Measurements from ENCODE around the gene ADAMTS16. TPM values are rescaled to one million over a fixed set of nuclear protein-coding genes. Genes with fewer than 3 reads are reported as not detected.

The ADAMTS16 gene
- total RNA-seq, 2 experiments from 2014 or later, result not detected

GRCh38 chr5:5202321-5202720 is 62.2 kb downstream of the ADAMTS16 start:
- no peaks in the 10 kb centered on the region for H3K36me3 Mint-ChIP-seq (ENCODE audit: low read depth)
- POLR2A ChIA-PET, result no interaction called here
- H3K9me3 ChIP-seq (ENCODE audit: control insufficient read depth in 1 of 2, insufficient read depth in 1 of 2, low read length in 2 of 2), result no peaks in the 10 kb centered on the region

GRCh38 chr5:5203451-5203850 is 63.3 kb downstream of the ADAMTS16 start:
- Histone ChIP-seq H3K27me3 (ENCODE audit: control insufficient read depth in 1 of 2, insufficient read depth in 2 of 2, low read length in 2 of 2) (no peaks in the 10 kb centered on the region), H3K36me3 (ENCODE audit: insufficient read depth, low read length) (no peaks in the 10 kb centered on the region), H3K4me3 (ENCODE audit: low read length) (no peak overlapping the region), H3K4me1 (ENCODE audit: insufficient read depth, low read length) (no peaks in the 10 kb centered on the region), H3K27ac (ENCODE audit: low read depth in 1 of 2, low read length in 2 of 2) (no peak overlapping the region), H3K9me3 (ENCODE audit: control insufficient read depth in 1 of 2, insufficient read depth in 1 of 2, low read length in 2 of 2) (no peaks in the 10 kb centered on the region)
- Mint-ChIP-seq H3K27ac (no peak overlapping the region), H3K9me3 (peaks cover 10% of the 10 kb centered on the region), H3K4me1 (ENCODE audit: low read depth) (no peaks in the 10 kb centered on the region), H3K4me3 (no peak overlapping the region), H3K27me3 (peaks cover 6% of the 10 kb centered on the region), H3K36me3 (ENCODE audit: low read depth) (no peaks in the 10 kb centered on the region)
- CTCF ChIA-PET, result no interaction called here
- intact Hi-C loops (cut with DNase I, micrococcal nuclease), result no loop called here
- POLR2A ChIA-PET, result no interaction called here
- ATAC-seq (ENCODE audit: poor library complexity), result no peak
- DNase-seq, result no peak
- TF ChIP-seq CTCF (IDR thresholded peaks at IDR 0.05), result no peak

More at GRCh38 chr5:5202321-5202720, 62.2 kb downstream of the ADAMTS16 start:
- Histone ChIP-seq H3K27ac (ENCODE audit: low read depth in 1 of 2, low read length in 2 of 2) (no peak overlapping the region), H3K4me3 (ENCODE audit: low read length) (no peak overlapping the region), H3K36me3 (ENCODE audit: insufficient read depth, low read length) (no peaks in the 10 kb centered on the region), H3K4me1 (ENCODE audit: insufficient read depth, low read length) (no peaks in the 10 kb centered on the region), H3K27me3 (ENCODE audit: control insufficient read depth in 1 of 2, insufficient read depth in 2 of 2, low read length in 2 of 2) (no peaks in the 10 kb centered on the region)
- no peak overlapping the region for H3K27ac Mint-ChIP-seq
- H3K27me3 Mint-ChIP-seq, result peaks cover 6% of the 10 kb centered on the region
- ATAC-seq (ENCODE audit: poor library complexity) (no peak), DNase-seq (no peak)
- CTCF ChIA-PET, result interaction anchor here (2.0 kb wide), 1 partner anchor 10 kb away, joined by 7 read pairs; no protein-coding TSS in a partner anchor
- intact Hi-C loops (cut with DNase I, micrococcal nuclease), result no loop called here
- H3K9me3 Mint-ChIP-seq, result peaks cover 10% of the 10 kb centered on the region
- H3K4me3 Mint-ChIP-seq, result no peak overlapping the region
- no peak for TF ChIP-seq CTCF (IDR thresholded peaks at IDR 0.05)
- no peaks in the 10 kb centered on the region for H3K4me1 Mint-ChIP-seq (ENCODE audit: low read depth)

GRCh38 chr5:5207828-5208227 is 67.7 kb downstream of the ADAMTS16 start:
- H3K27ac ChIP-seq (ENCODE audit: low read depth in 1 of 2, low read length in 2 of 2), result no peak overlapping the region
- intact Hi-C loops (cut with DNase I, micrococcal nuclease), result no loop called here
- no peaks in the 10 kb centered on the region for H3K36me3 ChIP-seq (ENCODE audit: insufficient read depth, low read length)
- DNase-seq (no peak), ATAC-seq (ENCODE audit: poor library complexity) (no peak)
- peaks cover 6% of the 10 kb centered on the region for H3K27me3 Mint-ChIP-seq
- no peaks in the 10 kb centered on the region for H3K27me3 ChIP-seq (ENCODE audit: control insufficient read depth in 1 of 2, insufficient read depth in 2 of 2, low read length in 2 of 2)
- no peak overlapping the region for H3K4me3 Mint-ChIP-seq
- H3K4me3 ChIP-seq (ENCODE audit: low read length), result no peak overlapping the region
- H3K9me3 ChIP-seq (ENCODE audit: control insufficient read depth in 1 of 2, insufficient read depth in 1 of 2, low read length in 2 of 2), result no peaks in the 10 kb centered on the region
- no peaks in the 10 kb centered on the region for H3K36me3 Mint-ChIP-seq (ENCODE audit: low read depth)
- no peak overlapping the region for H3K27ac Mint-ChIP-seq
- no peak for TF ChIP-seq CTCF (IDR thresholded peaks at IDR 0.05)
- ChIA-PET POLR2A (no interaction called here), CTCF (no interaction called here)
- H3K4me1 ChIP-seq (ENCODE audit: insufficient read depth, low read length), result no peaks in the 10 kb centered on the region
- no peaks in the 10 kb centered on the region for H3K4me1 Mint-ChIP-seq (ENCODE audit: low read depth)
- peaks cover 10% of the 10 kb centered on the region for H3K9me3 Mint-ChIP-seq

Data from CD4-positive, alpha-beta T cell (primary cell).